OCI-LY1 (cell line): ENCODE data around the gene DPP3.
"Not testable (repeated sequence)": the region's sequence is repeated elsewhere in the genome, so short reads cannot be mapped to it uniquely, and the experiment has no call there.

Experiments
- EZH2 ChIP-seq: fragments of 200-600 bp; sonication (generic), shearing (Covaris generic); IDR thresholded peaks from 2 replicates; pipeline ENCODE4 v1.8.0; 2017; ENCODE audit warnings: borderline replicate concordance, mixed run types, mild to moderate bottlenecking, antibody characterized with exemption, low read length, moderate library complexity, mixed read lengths
- TF ChIP-seq, protein P1 (sequence below): fragments of 200-600 bp; sonication (generic), shearing (Covaris generic); IDR thresholded peaks from 2 replicates; pipeline ENCODE4 v1.5.1; 2017; ENCODE audit warnings: mild to moderate bottlenecking, antibody characterized with exemption, low read length, moderate library complexity, mixed read lengths

DNA sequence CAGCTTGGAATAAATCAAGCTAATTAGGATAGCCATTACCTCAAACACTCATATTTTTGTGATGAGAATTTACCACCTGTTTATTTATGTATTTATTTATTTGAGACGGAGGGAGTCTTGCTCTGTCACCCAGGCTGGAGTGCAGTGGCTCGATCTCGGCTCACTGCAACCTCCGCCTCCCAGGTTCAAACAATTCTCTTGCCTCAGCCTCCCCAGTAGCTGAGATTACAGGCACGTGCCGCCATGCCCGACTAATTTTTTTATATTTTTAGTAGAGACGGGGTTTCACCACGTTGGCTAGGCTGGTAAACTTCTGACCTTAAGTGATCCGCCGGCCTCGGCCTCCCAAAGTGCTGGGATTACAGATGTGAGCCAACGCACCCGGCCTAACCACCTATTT is 64.7 kb downstream of the DPP3 start:
- TF ChIP-seq, protein P1, sequence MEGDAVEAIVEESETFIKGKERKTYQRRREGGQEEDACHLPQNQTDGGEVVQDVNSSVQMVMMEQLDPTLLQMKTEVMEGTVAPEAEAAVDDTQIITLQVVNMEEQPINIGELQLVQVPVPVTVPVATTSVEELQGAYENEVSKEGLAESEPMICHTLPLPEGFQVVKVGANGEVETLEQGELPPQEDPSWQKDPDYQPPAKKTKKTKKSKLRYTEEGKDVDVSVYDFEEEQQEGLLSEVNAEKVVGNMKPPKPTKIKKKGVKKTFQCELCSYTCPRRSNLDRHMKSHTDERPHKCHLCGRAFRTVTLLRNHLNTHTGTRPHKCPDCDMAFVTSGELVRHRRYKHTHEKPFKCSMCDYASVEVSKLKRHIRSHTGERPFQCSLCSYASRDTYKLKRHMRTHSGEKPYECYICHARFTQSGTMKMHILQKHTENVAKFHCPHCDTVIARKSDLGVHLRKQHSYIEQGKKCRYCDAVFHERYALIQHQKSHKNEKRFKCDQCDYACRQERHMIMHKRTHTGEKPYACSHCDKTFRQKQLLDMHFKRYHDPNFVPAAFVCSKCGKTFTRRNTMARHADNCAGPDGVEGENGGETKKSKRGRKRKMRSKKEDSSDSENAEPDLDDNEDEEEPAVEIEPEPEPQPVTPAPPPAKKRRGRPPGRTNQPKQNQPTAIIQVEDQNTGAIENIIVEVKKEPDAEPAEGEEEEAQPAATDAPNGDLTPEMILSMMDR, result not testable (repeated sequence)
- TF ChIP-seq EZH2, result not testable (repeated sequence)
